Muscle layer of duodenum (tissue), 2 donors: ENCODE data around the gene IFITM10.

Experiments
- H3K27ac ChIP-seq: one replicate; pipeline ENCODE4 v1.7.0; 2013; ENCODE audit warnings: mild to moderate bottlenecking, low read length
- H3K27me3 ChIP-seq: one replicate; pipeline ENCODE4 v1.7.0; 2013; ENCODE audit warnings: low read depth, mild to moderate bottlenecking, control low read depth, low read length
- H3K36me3 ChIP-seq, 2 donors: one replicate each; pipeline ENCODE4 v1.7.0; 2013; ENCODE audit warnings: low read length in 2 of 2, control low read depth in 1 of 2, mild to moderate bottlenecking in 1 of 2; ENCODE audit not compliant: insufficient read depth in 2 of 2, control insufficient read depth in 1 of 2
- H3K4me1 ChIP-seq, 2 donors: one replicate each; pipeline ENCODE4 v1.7.0; 2013; ENCODE audit warnings: low read length in 2 of 2, mild to moderate bottlenecking in 2 of 2, control low read depth in 1 of 2, moderate library complexity in 1 of 2; ENCODE audit not compliant: insufficient read depth in 2 of 2, control insufficient read depth in 1 of 2
- H3K4me3 ChIP-seq, 2 donors: one replicate each; pipeline ENCODE4 v1.7.0; 2013; ENCODE audit warnings: low read length in 2 of 2, low read depth in 1 of 2, mild to moderate bottlenecking in 1 of 2
- H3K9me3 ChIP-seq, 2 donors: one replicate each; pipeline ENCODE4 v1.7.0; 2013; ENCODE audit warnings: low read length in 2 of 2, control low read depth in 1 of 2, mild to moderate bottlenecking in 1 of 2; ENCODE audit not compliant: control insufficient read depth in 1 of 2
- donor health status: healthy.

IFITM10 gene

DNA sequence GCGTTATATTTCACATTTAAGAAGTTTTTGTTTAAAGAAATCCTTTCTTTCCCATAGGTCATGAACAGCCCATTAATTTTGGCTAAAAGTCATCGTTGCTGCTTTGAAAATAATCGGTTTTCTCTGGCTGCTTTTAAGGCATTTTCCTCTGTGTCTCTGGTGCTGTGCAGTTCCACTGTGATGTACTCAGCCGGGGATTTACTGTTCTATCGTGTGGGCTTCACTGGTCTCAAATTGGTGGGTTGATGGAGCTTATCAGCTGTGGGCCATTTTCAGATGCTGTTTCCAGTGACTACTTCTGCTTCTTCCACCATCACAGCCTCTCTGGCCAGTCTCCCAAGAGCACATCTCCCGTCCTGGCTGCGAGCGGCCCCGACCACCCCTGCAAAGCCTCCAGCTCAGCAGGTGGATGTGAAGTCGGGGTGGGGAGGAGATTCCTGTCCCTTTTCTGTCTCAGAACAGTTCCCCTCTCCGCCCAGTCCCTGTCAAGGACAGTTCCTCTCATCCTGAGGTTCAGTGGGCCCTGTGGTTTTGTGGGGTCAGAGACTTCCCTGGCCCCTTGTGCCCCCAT lies 20.3 kb downstream of the IFITM10 start:
- Histone ChIP-seq H3K9me3 (no peaks in the 10 kb centered on the region), H3K27ac (no peak overlapping the region), H3K27me3 (peaks cover 31% of the 10 kb centered on the region), H3K36me3 (no peaks in the 10 kb centered on the region), H3K4me1 (no peaks in the 10 kb centered on the region), H3K4me3 (no peak overlapping the region)

DNA sequence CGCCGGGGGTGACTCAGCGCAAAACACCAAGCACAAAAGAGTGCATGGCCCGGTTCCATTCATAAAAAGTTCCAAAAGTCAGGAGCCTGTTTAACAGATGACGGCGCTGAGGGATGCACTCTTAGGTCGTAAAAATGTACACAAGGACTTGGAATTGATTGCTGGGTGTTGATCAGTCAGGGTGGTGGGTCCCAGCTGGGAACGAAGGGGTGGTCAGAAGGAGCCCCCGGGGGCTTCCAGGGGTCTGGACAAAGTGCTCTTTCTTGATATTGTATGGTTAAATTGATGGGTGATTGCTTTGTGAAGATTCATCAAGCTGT lies 20.7 kb downstream of the IFITM10 start:
- Histone ChIP-seq H3K9me3 (no peaks in the 10 kb centered on the region), H3K27me3 (peaks cover 27% of the 10 kb centered on the region), H3K36me3 (no peaks in the 10 kb centered on the region), H3K4me1 (no peaks in the 10 kb centered on the region), H3K27ac (no peak overlapping the region), H3K4me3 (no peak overlapping the region)

DNA sequence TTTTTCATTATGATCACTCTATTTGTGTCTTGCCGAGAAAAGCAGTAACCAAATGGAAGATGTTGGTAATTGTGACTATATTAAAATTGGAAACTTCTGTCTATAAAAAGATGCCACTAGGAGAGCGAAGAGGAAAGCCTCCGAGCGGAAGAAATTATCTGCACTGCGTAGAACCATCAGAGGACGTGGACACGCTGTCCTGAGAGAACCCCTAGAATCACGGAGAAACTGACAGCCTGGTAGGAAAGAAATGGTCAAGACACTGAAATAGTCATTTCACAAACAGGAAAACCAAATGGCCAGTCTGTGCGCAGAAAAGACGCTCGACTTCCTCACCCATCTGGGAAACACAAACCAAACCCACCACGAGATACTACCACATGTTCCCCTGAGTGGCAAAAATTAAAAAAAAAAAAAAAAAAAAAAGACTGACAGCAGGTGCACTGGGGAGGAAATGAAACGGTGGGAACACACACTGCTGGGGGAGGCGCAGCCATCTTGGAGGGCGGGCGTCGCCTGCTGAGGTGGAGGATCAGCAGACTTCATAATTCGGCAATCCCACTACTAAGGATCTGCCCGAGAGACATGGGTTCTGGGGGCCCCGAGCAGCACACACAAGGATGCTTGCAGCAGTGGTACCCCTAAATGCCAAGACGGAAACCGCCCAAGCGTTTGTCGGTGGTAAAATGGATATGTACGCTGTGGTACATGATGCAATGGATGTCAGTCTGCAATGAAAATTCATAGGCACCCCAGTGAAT lies 21.3 kb downstream of the IFITM10 start:
- Histone ChIP-seq H3K27ac (no peak overlapping the region), H3K27me3 (peaks cover 22% of the 10 kb centered on the region), H3K4me1 (no peaks in the 10 kb centered on the region)

DNA sequence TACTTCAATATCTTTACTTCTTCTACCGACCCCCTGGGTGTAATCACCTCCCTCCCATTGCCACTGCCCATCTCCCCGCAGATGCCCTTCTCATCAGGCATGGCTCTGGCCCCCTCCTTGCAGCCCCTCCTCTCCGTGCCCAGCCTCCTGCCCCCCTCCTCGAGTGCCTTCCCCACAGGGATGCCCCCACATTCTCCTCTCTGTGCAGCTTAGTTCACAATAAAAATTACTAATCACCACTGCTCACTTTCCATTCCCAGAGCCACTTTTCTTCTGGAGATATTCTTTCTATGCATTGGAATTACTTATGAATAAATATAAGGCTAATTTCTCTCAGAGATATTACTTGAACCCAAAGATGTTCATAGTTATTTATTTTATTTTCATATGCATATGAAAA lies 22.1 kb downstream of the IFITM10 start:
- H3K27ac ChIP-seq = no peak overlapping the region
- peaks cover 18% of the 10 kb centered on the region for H3K27me3 ChIP-seq
- H3K4me3 ChIP-seq = no peak overlapping the region

More for the DNA sequence above, 21.3 kb downstream of the IFITM10 start:
- Histone ChIP-seq H3K36me3 (no peaks in the 10 kb centered on the region), H3K4me3 (no peak overlapping the region), H3K9me3 (no peaks in the 10 kb centered on the region)

DNA sequence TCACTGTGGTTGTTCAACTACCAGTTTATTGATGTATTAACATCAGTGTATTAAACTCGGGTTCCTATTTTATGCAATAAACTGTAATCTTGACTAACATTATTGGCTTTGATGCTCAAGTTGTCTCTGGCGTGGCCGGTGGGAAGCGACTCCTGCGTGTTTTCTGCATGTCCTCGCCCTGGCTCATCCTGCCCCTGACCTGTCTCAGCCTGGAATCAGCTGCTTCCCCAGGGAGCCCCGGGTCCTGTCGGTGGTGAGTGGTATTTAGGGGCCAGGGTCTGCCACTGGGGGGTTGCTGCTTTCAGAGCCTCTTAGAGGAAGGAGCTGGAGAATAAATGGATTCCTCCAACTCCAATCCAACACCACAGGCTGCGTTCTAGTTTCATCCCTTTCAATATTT lies 22.5 kb downstream of the IFITM10 start:
- Histone ChIP-seq H3K9me3 (no peaks in the 10 kb centered on the region), H3K4me1 (no peaks in the 10 kb centered on the region), H3K27ac (no peak overlapping the region), H3K4me3 (no peak overlapping the region), H3K27me3 (peaks cover 18% of the 10 kb centered on the region), H3K36me3 (no peaks in the 10 kb centered on the region)

More for the DNA sequence above, 22.1 kb downstream of the IFITM10 start:
- Histone ChIP-seq H3K9me3 (no peaks in the 10 kb centered on the region), H3K4me1 (no peaks in the 10 kb centered on the region), H3K36me3 (no peaks in the 10 kb centered on the region)

DNA sequence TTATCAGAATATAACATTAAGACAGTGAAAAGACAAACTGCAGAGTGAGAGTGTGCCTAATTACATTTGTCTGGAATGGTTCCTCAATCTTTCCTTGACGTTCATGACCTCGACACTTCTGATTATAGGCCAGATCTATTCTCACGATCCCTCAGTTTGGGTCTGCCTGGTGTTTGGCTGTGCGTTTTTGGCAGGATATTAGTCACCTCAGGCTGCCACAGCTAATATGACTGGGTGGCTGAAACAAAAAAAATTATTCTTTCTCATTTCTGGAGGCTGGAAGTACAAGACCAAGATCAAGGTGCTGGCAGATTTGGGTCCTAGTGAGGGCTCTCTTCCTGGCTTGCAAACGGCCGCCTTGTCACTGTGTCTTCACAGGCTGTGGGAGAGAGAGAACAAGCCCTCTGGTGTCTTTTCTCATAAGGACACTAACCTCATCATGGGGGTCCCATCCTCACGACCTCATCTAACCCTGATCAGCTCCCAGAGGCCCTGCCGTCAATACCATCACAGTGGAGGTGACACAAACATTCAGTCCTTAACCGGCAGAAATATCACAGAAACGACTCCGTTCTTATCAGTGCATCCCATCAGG lies 23.2 kb downstream of the IFITM10 start:
- Histone ChIP-seq H3K4me1 (no peaks in the 10 kb centered on the region), H3K27ac (no peak overlapping the region), H3K9me3 (no peaks in the 10 kb centered on the region), H3K4me3 (no peak overlapping the region), H3K36me3 (no peaks in the 10 kb centered on the region), H3K27me3 (peaks cover 18% of the 10 kb centered on the region)

DNA sequence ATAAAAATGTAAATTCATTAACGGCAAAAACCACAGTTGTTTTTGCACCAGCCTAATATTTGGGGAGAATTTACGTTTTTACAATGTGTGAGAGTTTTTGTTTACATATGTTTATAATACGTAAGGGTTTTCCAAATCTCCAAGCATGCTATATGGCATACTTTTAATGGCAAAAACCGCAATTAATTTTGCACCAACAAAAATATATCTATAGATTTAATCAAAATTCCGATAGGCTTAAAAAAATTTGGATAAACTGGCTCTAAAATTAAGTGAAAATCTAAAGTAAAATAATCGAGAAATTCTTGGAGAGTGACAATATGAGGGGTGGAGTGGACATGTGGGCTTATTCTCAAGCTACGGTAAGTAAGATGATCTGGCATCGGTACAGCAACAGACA lies 30.6 kb downstream of the IFITM10 start:
- no peaks in the 10 kb centered on the region for H3K4me1 ChIP-seq
- no peak overlapping the region for H3K27ac ChIP-seq
- no peaks in the 10 kb centered on the region for H3K27me3 ChIP-seq
- no peaks in the 10 kb centered on the region for H3K9me3 ChIP-seq
- no peak overlapping the region for H3K4me3 ChIP-seq
- H3K36me3 ChIP-seq = no peaks in the 10 kb centered on the region

DNA sequence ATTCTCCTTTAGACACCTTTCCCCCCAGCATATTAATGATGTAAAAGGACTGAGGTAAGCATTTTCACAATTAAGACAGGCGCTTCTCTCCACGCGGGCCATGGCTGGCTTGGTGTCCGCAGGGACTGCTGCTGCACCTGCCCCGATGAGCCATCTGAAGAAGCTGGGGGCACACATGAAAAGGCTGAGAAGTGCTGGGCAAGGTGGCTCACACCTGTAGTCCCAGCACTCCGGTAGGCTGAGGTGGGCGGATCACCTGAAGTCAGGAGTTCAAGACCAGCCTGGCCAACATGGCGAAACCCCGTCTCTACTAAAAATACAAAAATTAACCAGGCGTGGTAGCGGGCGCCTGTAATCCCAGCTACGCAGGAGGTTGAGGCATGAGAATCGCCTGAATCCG lies 32.1 kb downstream of the IFITM10 start:
- Histone ChIP-seq H3K4me3 (no peak overlapping the region), H3K36me3 (no peaks in the 10 kb centered on the region), H3K27ac (no peak overlapping the region), H3K4me1 (no peaks in the 10 kb centered on the region), H3K27me3 (no peaks in the 10 kb centered on the region), H3K9me3 (no peaks in the 10 kb centered on the region)

DNA sequence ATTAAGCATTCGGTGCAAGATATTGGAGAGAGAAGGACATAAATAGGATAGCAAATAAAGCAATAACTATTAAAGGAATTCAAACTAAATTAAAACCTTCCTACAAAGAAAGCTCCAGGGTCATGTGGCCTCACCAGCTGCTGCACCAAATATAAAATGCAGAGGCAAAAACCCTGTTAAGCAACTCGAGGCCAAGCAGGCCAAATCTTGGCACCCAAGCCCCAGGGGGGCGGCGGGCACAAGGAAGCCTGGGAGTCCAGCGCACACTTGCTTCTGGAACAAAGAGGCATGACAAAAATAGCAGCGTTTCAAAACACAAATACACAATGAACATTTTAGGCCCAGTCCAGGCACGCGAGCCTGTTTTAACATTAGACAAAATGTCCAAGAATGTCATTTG lies 32.6 kb downstream of the IFITM10 start:
- no peak overlapping the region for H3K27ac ChIP-seq
- H3K9me3 ChIP-seq = no peaks in the 10 kb centered on the region
- H3K4me1 ChIP-seq = no peaks in the 10 kb centered on the region
- no peaks in the 10 kb centered on the region for H3K36me3 ChIP-seq
- no peak overlapping the region for H3K4me3 ChIP-seq
- no peaks in the 10 kb centered on the region for H3K27me3 ChIP-seq

DNA sequence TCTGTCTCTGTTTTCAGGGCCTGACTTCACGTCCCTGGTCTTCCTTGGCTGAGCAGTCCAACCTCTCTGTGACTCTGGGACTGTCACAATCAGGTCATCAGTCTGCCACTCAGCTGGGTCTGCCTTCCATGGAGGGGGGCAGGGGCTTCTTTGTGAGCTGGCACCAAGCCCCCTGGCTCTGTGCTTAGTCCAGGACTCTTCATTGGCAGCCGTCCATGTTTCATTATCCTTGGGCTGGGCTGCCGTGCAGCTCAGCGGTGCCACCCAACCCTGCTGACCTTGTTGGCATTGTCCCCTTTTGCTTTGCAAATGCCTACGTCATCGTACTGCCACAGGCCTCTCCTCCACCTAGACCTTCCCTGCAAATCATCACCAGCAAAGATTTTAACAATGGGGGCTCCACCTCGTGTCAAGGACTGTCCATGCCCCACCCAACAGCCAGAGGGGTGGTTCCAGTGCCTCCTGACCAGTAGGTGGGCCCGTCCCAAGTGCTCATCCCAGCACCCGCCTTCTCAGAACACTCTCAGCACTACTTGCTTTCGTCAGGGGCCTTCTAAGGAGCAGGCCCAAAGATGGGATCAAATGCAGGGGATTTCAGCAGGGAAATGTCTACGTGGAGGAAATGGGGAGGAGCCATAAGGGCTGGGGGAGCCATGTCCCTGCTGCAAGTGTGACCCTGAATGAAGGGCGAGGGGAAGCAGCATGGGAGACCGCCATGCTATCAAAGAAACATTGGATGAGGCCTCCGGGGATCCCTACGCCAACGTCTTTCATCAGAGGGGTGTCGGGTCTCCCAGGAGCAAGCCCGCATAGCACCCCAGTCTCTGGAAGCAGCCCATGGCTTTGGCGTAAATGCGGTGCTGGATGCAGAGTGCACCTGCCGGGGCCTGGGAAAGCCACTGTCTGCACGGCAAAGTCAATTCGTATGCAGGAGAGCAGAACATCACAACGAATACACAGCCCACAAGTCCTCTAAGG lies 35.2 kb downstream of the IFITM10 start:
- Histone ChIP-seq H3K4me1 (no peaks in the 10 kb centered on the region), H3K27ac (no peak overlapping the region), H3K9me3 (no peaks in the 10 kb centered on the region), H3K36me3 (no peaks in the 10 kb centered on the region), H3K27me3 (no peaks in the 10 kb centered on the region), H3K4me3 (no peak overlapping the region)

DNA sequence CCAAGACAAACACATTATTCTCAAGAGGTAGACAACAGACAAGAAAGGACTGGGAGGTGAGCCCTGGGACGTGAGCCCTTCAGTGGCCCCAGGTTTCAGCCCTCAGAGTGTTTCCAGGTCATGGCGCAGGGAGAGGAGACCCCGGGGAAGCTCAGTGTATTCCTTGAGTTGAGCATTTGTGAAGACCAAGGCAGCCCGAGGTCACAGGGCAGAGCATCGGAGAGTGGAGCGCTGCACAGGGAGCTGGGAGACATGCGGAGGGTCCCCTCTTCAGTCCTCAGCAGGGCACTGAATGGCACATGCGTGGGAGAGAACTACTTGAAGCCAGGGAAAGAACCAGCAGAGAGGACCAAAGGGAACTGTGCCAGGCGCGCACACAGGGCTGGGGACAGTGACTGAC lies 41.7 kb downstream of the IFITM10 start:
- no peaks in the 10 kb centered on the region for H3K9me3 ChIP-seq
- no peaks in the 10 kb centered on the region for H3K27me3 ChIP-seq
- no peak overlapping the region for H3K27ac ChIP-seq
- no peaks in the 10 kb centered on the region for H3K36me3 ChIP-seq
- H3K4me1 ChIP-seq = no peaks in the 10 kb centered on the region
- no peak overlapping the region for H3K4me3 ChIP-seq
